Transverse colon (tissue), 4 donors: Measurements from ENCODE around the gene CCDC107. TPM values are rescaled to one million over a fixed set of nuclear protein-coding genes. Genes with fewer than 3 reads are reported as not detected.

Experiments used
- DNase-seq: peaks from one replicate; pipeline ENCODE4 v3.0.0-alpha.2; 2019
- H3K27ac ChIP-seq, 4 donors: fragments of 200-600 bp; sonication (generic); 2 replicates each; pipeline ENCODE4 v1.5.1; 2016 to 2018; ENCODE audit warnings: inconsistent platforms in 4 of 4
- H3K27me3 ChIP-seq: fragments of 200-600 bp; sonication (generic); 2 replicates; pipeline ENCODE4 v1.5.1; 2017; ENCODE audit warnings: inconsistent platforms
- H3K36me3 ChIP-seq, 4 donors: fragments of 200-600 bp; sonication (generic); 2 replicates each; pipeline ENCODE4 v1.5.1; 2017 to 2019; ENCODE audit warnings: inconsistent platforms in 4 of 4
- H3K4me1 ChIP-seq, 4 donors: fragments of 200-600 bp; sonication (generic); 2 replicates each; pipeline ENCODE4 v1.5.1; 2017 to 2020; ENCODE audit warnings: inconsistent platforms in 4 of 4
- H3K4me3 ChIP-seq, 4 donors: fragments of 200-600 bp; sonication (generic); 1 replicate in 1 of 4; 2 replicates in 3 of 4; pipeline versions ENCODE4 v1.5.1 to v1.6.1; 2017 to 2019; ENCODE audit warnings: inconsistent platforms in 4 of 4
- H3K9me3 ChIP-seq, 2 donors: fragments of 200-600 bp; sonication (generic); 2 replicates each; pipeline ENCODE4 v1.5.1; 2017 to 2019; ENCODE audit warnings: inconsistent platforms in 2 of 2
- CTCF ChIP-seq, 5 experiments: fragments of 200-600 bp in 3 of 5; fragments of 450-650 bp in 2 of 5; sonication (generic) in 3 of 5; IDR thresholded peaks; 1 replicate in 2 of 5; 2 replicates in 3 of 5; pipeline ENCODE4 v1.5.1; 2016 to 2017; ENCODE audit warnings: antibody characterized with exemption in 5 of 5, inconsistent platforms in 3 of 5, mild to moderate bottlenecking in 2 of 5, moderate library complexity in 1 of 5
- EP300 ChIP-seq: sonication (generic); formaldehyde crosslinking; IDR thresholded peaks from one replicate; pipeline ENCODE4 v1.6.1; 2017; ENCODE audit warnings: antibody characterized with exemption, low read depth
- POLR2A ChIP-seq: fragments of 450-650 bp; IDR thresholded peaks from one replicate; pipeline ENCODE4 v1.6.1; 2016; ENCODE audit warnings: antibody characterized with exemption, mild to moderate bottlenecking, moderate library complexity
- POLR2AphosphoS5 ChIP-seq, 3 donors: sonication (generic); formaldehyde crosslinking; IDR thresholded peaks; one replicate each; pipeline ENCODE4 v1.6.1; 2016; ENCODE audit warnings: antibody characterized with exemption in 3 of 3
- WGBS, 2 donors: methylation state at CpG; one replicate each; pipeline ENCODE4 v1.1.5; 2018; ENCODE audit warnings: low coverage in 1 of 2; 5-methylcytosine and 5-hydroxymethylcytosine counted together
- in situ Hi-C, 4 donors: fragments of 200-750 bp; cut with MboI; loops; one replicate each; pipeline versions ENCODE4 v1.15.0 to v1.15.1; 2017; ENCODE audit warnings: low sequenced_read_pairs in 3 of 4, low pct_ligation_motif_present in 1 of 4, low pct_unique_long_range_greater_than_20kb in 1 of 4
- intact Hi-C: fragments of 100-400 bp; cut with DNase I; formaldehyde crosslinking; loops from one replicate; pipeline ENCODE4 v1.15.1; 2023; ENCODE audit warnings: low total_unique reads
- total RNA-seq, 4 donors: library from RNA; depleted of rRNA; stranded (reverse); fragments of >200 nt; gene quantifications; one replicate each; pipeline ENCODE4 v1.1.0, GENCODE V29; 2016

The CCDC107 gene
- total RNA-seq, 4 donors from 2014 or later = 32.0 to 50.1 (median 37.2) TPM

- 52 to 100% methylated on average over 1 to 6 of the region's 6 CpGs for WGBS, 2 donors
- TF ChIP-seq POLR2AphosphoS5 (IDR thresholded peaks at IDR 0.05) = peak in 1 of 3 donors; percentile 59
- TF ChIP-seq POLR2A = no peak
- no peaks in the 10 kb centered on the region for H3K9me3 ChIP-seq
- peaks cover 4 to 34% (median 27%) of the 10 kb centered on the region in 4 donors for H3K4me1 ChIP-seq
- no peaks in the 10 kb centered on the region for H3K27me3 ChIP-seq
- DNase-seq = peak; percentile 89
- in situ Hi-C loops = no loop called here
- no peaks in the 10 kb centered on the region for H3K36me3 ChIP-seq
- no peak overlapping the region for H3K4me3 ChIP-seq
- peak overlapping the region; percentile 69 to 82 (median 76) for H3K27ac ChIP-seq
- intact Hi-C loops = no loop called here
Observed at GRCh38 chr9:35669331-35670145, 11.4 kb downstream of the CCDC107 start.

GRCh38 chr9:35673132-35674024, 15.3 kb downstream of the CCDC107 start, which contains the start of gene CA9:
Gene CA9 (plus strand): TSS chr9:35673928. CDS start chr9:35673960, 32 bp downstream.
- Histone ChIP-seq H3K4me1 (peaks cover 6 to 34% (median 30%) of the 10 kb centered on the region in 4 donors), H3K27me3 (no peaks in the 10 kb centered on the region), H3K27ac (peak within 1 kb of the TSS in 3 of 4 donors; percentile 19 to 38 (median 35)), H3K4me3 (no peak within 1 kb of the TSS), H3K9me3 (no peaks in the 10 kb centered on the region), H3K36me3 (no peaks in the 10 kb centered on the region)
- in situ Hi-C loops = no loop called here
- DNase-seq = peak; percentile 49
- intact Hi-C loops = no loop called here
- TF ChIP-seq POLR2AphosphoS5 (IDR thresholded peaks at IDR 0.05) (no peak), CTCF (IDR thresholded peaks at IDR 0.05) (no peak), EP300 (no peak), POLR2A (no peak)
- 29 to 34% methylated on average over 2 to 10 of the region's 10 CpGs for WGBS, 2 donors

- no peaks in the 10 kb centered on the region for H3K9me3 ChIP-seq
- H3K4me3 ChIP-seq = no peak overlapping the region
- in situ Hi-C loops (no loop called here), intact Hi-C loops (no loop called here)
- H3K4me1 ChIP-seq = peaks cover 6 to 29% (median 26%) of the 10 kb centered on the region in 4 donors
- TF ChIP-seq EP300 (no peak), POLR2AphosphoS5 (IDR thresholded peaks at IDR 0.05) (no peak), POLR2A (no peak), CTCF (IDR thresholded peaks at IDR 0.05) (no peak)
- no peaks in the 10 kb centered on the region for H3K36me3 ChIP-seq
- no peak for DNase-seq
- H3K27ac ChIP-seq = peak overlapping the region in 2 of 4 donors; percentile 19 to 35
- WGBS, 2 donors = 73% methylated on average over 3 of the region's 3 CpGs; no CpG with 5 or more reads in 1 of the 2 donors
- no peaks in the 10 kb centered on the region for H3K27me3 ChIP-seq
Observed at GRCh38 chr9:35674025-35674361, 15.9 kb downstream of the CCDC107 start.

- intact Hi-C loops = no loop called here
- no peaks in the 10 kb centered on the region for H3K9me3 ChIP-seq
- in situ Hi-C loops = loop anchor here in 1 of 4 donors (25.0 kb wide), 1 partner anchor 688 kb away; the partner anchor contains the start of gene DNAJB5
- H3K36me3 ChIP-seq = no peaks in the 10 kb centered on the region
- peaks cover 6 to 22% (median 20%) of the 10 kb centered on the region in 4 donors for H3K4me1 ChIP-seq
- peak overlapping the region in 2 of 4 donors; percentile 30 to 58 for H3K27ac ChIP-seq
- H3K4me3 ChIP-seq = peak overlapping the region in 3 of 4 donors; percentile 41 to 52 (median 43)
- H3K27me3 ChIP-seq = no peaks in the 10 kb centered on the region
- DNase-seq = no peak
- 10 to 37% methylated on average over 6 to 13 of the region's 13 CpGs for WGBS, 2 donors
- TF ChIP-seq EP300 (no peak), CTCF (IDR thresholded peaks at IDR 0.05) (no peak), POLR2AphosphoS5 (IDR thresholded peaks at IDR 0.05) (no peak), POLR2A (no peak)
Observed at GRCh38 chr9:35675204-35675603, 17.1 kb downstream of the CCDC107 start.
